Activated B cell treated with CpG ODN at 0.5 μM for 24 hours (primary cell): ENCODE data around the gene CACNG5. TPM values are rescaled to one million over a fixed set of nuclear protein-coding genes. Genes with fewer than 3 reads are reported as not detected.

Source experiments
- ATAC-seq: fragments of 200-7000 bp; cut with Tn5 transposase; one replicate; pipeline ENCODE4 v1.10.0; 2021; ENCODE audit warnings: low read depth, mild to moderate bottlenecking, moderate library complexity
- CTCF ChIA-PET: fragments of 350-600 bp; sonication (Branson Sonifier 250); formaldehyde crosslinking; loops from one replicate; lab custom pipeline; 2021; ENCODE audit warnings: antibody characterized with exemption; lab: Charles Lee
- POLR2A ChIA-PET: fragments of 350-600 bp; sonication (Branson Sonifier 250); formaldehyde crosslinking; loops from one replicate; lab custom pipeline; 2021; ENCODE audit warnings: antibody characterized with exemption; lab: Charles Lee
- DNase-seq: peaks from one replicate; pipeline ENCODE4 v3.0.0; 2022
- H3K27ac Mint-ChIP-seq: one replicate; pipeline ENCODE4 v1.8.0; 2020; ENCODE audit warnings: mixed read lengths
- H3K27me3 Mint-ChIP-seq: one replicate; pipeline ENCODE4 v1.8.0; 2021; ENCODE audit warnings: mixed read lengths
- H3K36me3 Mint-ChIP-seq: one replicate; pipeline ENCODE4 v1.8.0; 2021; ENCODE audit warnings: low read depth, mixed read lengths
- H3K4me1 Mint-ChIP-seq: one replicate; pipeline ENCODE4 v1.8.0; 2021; ENCODE audit warnings: mixed read lengths
- H3K4me3 Mint-ChIP-seq: one replicate; pipeline ENCODE4 v1.8.0; 2020; ENCODE audit warnings: mild to moderate bottlenecking, mixed read lengths
- H3K9me3 Mint-ChIP-seq: one replicate; pipeline ENCODE4 v1.8.0; 2020; ENCODE audit warnings: mixed read lengths
- intact Hi-C: fragments of 100-400 bp; cut with micrococcal nuclease; formaldehyde crosslinking; loops from one replicate; pipeline ENCODE4 v1.15.1; 2024
- total RNA-seq: library from RNA; stranded (reverse); gene quantifications from 2 replicates; pipeline ENCODE4 v1.2.3, GENCODE V29; 2022
- TF ChIP-seq, protein P1 (sequence below): fragments of 200-600 bp; IDR thresholded peaks from one replicate; pipeline ENCODE4 v1.8.0; 2022; ENCODE audit warnings: antibody characterized with exemption, mild to moderate bottlenecking

CACNG5 gene
- total RNA-seq, 1 donor from 2014 or later = not detected

DNA sequence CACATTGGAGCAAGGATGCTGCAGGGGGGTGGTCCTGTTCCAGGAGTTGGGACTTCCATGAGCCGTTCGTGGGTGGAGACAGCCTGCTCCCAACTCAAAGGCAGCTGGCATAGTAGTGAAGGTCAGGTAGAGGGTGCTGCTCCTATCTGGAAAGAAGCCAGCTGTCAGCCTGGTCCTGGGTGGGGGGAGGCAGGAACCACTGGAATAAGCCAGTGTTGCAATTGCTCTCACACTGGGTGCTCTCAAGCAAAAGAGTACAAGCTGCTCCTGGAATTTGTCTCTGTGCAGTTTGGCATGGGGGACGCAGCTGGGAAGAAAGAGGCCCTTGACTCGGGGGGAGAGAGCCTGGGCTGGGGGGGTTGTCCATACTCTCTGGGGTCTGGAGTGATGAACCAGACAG, 8.7 kb downstream of the CACNG5 start:
- CTCF ChIA-PET = no interaction called here
- no peaks in the 10 kb centered on the region for H3K9me3 Mint-ChIP-seq
- no peak for ATAC-seq

DNA sequence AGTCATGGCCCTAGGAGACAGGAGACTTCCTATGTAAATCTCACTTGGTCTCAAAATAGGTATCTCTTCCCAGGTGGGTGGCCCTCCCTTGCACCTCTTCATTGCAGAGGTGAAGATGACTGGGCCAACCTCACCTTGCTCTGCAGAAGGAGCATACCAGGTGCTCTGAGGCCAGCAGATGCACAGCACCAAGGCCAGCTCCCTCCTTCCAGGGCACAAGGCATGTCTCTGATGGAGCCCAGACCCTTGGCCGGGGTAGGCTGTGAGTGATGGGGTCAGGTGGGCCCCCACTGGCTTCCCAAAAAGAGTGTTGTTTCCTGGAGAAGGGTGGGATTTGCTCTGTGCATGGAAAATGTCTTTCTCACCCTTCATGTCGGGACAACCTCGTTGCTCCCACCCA, 12.8 kb downstream of the CACNG5 start:
- Mint-ChIP-seq H3K36me3 (no peaks in the 10 kb centered on the region), H3K27ac (no peak overlapping the region), H3K9me3 (no peaks in the 10 kb centered on the region), H3K4me1 (no peaks in the 10 kb centered on the region), H3K27me3 (peaks cover 6% of the 10 kb centered on the region), H3K4me3 (no peak overlapping the region)
- intact Hi-C loops = no loop called here
- ATAC-seq = no peak
- POLR2A ChIA-PET = no interaction called here
- TF ChIP-seq, protein P1, sequence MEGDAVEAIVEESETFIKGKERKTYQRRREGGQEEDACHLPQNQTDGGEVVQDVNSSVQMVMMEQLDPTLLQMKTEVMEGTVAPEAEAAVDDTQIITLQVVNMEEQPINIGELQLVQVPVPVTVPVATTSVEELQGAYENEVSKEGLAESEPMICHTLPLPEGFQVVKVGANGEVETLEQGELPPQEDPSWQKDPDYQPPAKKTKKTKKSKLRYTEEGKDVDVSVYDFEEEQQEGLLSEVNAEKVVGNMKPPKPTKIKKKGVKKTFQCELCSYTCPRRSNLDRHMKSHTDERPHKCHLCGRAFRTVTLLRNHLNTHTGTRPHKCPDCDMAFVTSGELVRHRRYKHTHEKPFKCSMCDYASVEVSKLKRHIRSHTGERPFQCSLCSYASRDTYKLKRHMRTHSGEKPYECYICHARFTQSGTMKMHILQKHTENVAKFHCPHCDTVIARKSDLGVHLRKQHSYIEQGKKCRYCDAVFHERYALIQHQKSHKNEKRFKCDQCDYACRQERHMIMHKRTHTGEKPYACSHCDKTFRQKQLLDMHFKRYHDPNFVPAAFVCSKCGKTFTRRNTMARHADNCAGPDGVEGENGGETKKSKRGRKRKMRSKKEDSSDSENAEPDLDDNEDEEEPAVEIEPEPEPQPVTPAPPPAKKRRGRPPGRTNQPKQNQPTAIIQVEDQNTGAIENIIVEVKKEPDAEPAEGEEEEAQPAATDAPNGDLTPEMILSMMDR = no peak
- CTCF ChIA-PET = no interaction called here
- DNase-seq = no peak

More for the DNA sequence above, 8.7 kb downstream of the CACNG5 start:
- intact Hi-C loops = no loop called here
- TF ChIP-seq, protein P1 = no peak
- H3K27me3 Mint-ChIP-seq = peaks cover 5% of the 10 kb centered on the region
- H3K4me3 Mint-ChIP-seq = no peak overlapping the region
- POLR2A ChIA-PET = no interaction called here
- H3K27ac Mint-ChIP-seq = no peak overlapping the region
- no peaks in the 10 kb centered on the region for H3K36me3 Mint-ChIP-seq
- H3K4me1 Mint-ChIP-seq = no peaks in the 10 kb centered on the region
- no peak for DNase-seq

DNA sequence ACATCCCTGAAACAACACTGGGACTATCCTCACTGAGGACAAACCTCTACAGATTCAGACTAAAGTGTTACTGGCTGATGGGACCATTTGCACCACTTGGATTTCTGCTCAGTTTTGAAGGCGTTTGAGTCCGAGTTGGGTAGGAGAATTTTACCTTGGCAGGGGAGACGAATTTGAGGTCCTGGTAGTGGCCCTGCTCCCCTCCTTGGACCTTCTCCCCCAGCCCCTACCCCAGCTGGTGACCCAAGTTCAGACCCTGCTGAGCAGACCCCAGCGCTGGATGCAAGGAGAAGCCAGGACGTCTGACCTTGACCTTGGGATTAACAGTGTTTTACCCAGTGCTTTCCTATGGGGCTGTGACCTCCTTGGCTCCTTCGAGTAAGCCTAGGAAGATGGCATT, 13.6 kb downstream of the CACNG5 start:
- Mint-ChIP-seq H3K36me3 (no peaks in the 10 kb centered on the region), H3K9me3 (no peaks in the 10 kb centered on the region), H3K4me3 (no peak overlapping the region), H3K27me3 (peaks cover 6% of the 10 kb centered on the region), H3K27ac (no peak overlapping the region), H3K4me1 (no peaks in the 10 kb centered on the region)
- POLR2A ChIA-PET = no interaction called here
- DNase-seq (no peak), ATAC-seq (no peak)
- CTCF ChIA-PET = no interaction called here
- intact Hi-C loops = no loop called here
- TF ChIP-seq, protein P1 = no peak

DNA sequence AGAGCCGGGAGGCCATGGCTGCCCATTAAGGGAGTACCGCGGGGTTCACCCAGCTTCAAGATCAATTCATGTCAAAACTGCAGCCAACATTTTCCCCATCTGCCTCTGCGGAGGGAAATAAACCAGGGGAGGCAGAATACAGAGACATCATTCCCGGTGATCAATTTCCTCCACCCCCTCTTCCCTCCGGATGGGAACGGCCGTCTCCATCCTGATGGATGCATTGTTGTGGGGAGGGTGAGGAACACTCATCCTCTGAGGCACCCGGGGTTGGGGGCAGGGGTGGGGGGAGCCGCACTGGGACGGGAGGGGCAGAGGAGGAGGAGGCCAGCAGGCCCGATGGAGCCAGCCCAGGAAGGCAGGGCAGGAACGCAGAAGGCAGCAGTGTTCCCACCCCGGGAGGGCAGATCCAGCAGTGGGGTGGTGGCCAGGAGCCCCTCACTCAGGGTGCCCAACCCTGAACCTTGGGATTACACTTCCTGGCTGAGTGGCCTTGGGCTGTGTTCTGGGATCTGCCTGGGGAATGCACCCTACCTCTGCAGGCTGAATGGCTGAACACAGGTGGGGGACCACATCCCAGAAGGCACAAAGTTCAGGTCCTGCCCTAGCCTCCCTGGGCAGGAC, 14.2 kb downstream of the CACNG5 start:
- ChIA-PET CTCF (no interaction called here), POLR2A (no interaction called here)
- TF ChIP-seq, protein P1 = no peak
- H3K27me3 Mint-ChIP-seq = peaks cover 6% of the 10 kb centered on the region
- no peaks in the 10 kb centered on the region for H3K4me1 Mint-ChIP-seq
- DNase-seq (no peak), ATAC-seq (no peak)
- H3K9me3 Mint-ChIP-seq = no peaks in the 10 kb centered on the region
- H3K27ac Mint-ChIP-seq = no peak overlapping the region
- H3K36me3 Mint-ChIP-seq = no peaks in the 10 kb centered on the region
- no peak overlapping the region for H3K4me3 Mint-ChIP-seq
- intact Hi-C loops = no loop called here

DNA sequence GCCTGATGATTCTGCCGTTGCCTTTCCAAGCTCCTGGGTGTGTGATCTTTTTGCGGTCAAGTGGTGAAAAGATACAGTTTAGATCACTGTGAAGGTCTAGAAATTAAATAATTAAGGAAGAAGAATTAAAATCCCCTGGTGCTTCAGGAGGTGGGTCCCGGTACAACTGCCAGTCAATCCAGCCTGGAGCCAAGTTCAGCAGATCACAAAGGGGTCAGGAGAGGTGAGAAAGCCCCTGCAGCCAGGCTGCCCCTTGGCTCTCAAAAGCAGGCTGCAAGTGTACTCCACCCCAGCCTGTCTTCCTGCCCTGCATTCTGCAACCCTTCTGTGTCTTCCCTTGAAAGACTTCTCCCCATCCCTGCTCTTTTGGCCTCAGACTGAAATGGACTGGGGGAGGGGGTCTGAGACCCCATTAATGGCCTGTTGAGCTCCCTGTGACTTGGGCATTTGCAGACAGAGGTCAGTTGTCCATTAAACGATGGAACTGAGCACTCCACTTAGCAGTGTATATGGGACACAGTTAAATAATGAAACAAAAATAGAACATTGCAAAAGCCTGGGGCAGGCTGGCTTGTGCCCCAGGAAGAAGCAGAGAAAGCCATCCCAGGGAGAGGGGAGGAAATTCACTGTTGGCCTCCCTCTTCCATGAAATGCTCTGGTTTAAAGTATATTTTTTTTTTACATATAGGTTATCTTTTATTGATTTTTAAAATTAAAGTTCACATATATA, 15.1 kb downstream of the CACNG5 start:
- Mint-ChIP-seq H3K27me3 (peaks cover 4% of the 10 kb centered on the region), H3K27ac (no peak overlapping the region), H3K4me1 (no peaks in the 10 kb centered on the region), H3K4me3 (no peak overlapping the region), H3K9me3 (peaks cover 5% of the 10 kb centered on the region), H3K36me3 (no peaks in the 10 kb centered on the region)
- POLR2A ChIA-PET = no interaction called here
- CTCF ChIA-PET = no interaction called here
- TF ChIP-seq, protein P1 = no peak
- intact Hi-C loops = no loop called here
- DNase-seq (no peak), ATAC-seq (no peak)
